Body of pancreas (tissue), 4 donors: ENCODE results near the gene CCDC85A. TPM values are rescaled to one million over a fixed set of nuclear protein-coding genes. Genes with fewer than 3 reads are reported as not detected.
A peak's percentile ranks its signal among the peaks of the same experiment; 100 is the strongest.
"Not testable (repeated sequence)": the region's sequence is repeated elsewhere in the genome, so short reads cannot be mapped to it uniquely, and the experiment has no call there.

Experiments
- ATAC-seq: fragments of 150-250 bp; one replicate; pipeline ENCODE4 v1.9.1; 2016
- DNase-seq, 4 donors: peaks; one replicate each; pipeline ENCODE4 v3.0.0-alpha.2; 2019
- H3K27ac ChIP-seq, 4 donors: fragments of 200-600 bp; sonication (generic); 1 replicate in 3 of 4; 2 replicates in 1 of 4; pipeline versions ENCODE4 v1.5.1 to v1.6.1; 2016 to 2019; ENCODE audit warnings: mild to moderate bottlenecking in 1 of 4, mixed read lengths in 1 of 4, moderate library complexity in 1 of 4
- H3K27me3 ChIP-seq, 2 donors: fragments of 200-600 bp; sonication (generic); one replicate each; pipeline ENCODE4 v1.6.0; 2016; ENCODE audit warnings: mild to moderate bottlenecking in 1 of 2
- H3K36me3 ChIP-seq, 2 donors: fragments of 200-600 bp; sonication (generic); replicated peaks in 1 of 2; 2 replicates each; pipeline ENCODE4 v1.5.1; 2016; ENCODE audit warnings: low read depth in 2 of 2; ENCODE audit not compliant: insufficient read depth in 1 of 2
- H3K4me1 ChIP-seq: fragments of 200-600 bp; sonication (generic); one replicate; pipeline ENCODE4 v1.6.0; 2016
- H3K4me3 ChIP-seq, 2 donors: fragments of 200-600 bp; sonication (generic); 1 replicate in 1 of 2; 2 replicates in 1 of 2; pipeline ENCODE4 v1.5.1; 2016 to 2019
- H3K9me3 ChIP-seq, 3 donors: fragments of 200-600 bp; sonication (generic); 1 replicate in 2 of 3; 2 replicates in 1 of 3; pipeline ENCODE4 v1.5.1; 2016
- CTCF ChIP-seq, 7 experiments: fragments of 450-650 bp in 4 of 7; fragments of 200-600 bp in 3 of 7; sonication (generic) in 3 of 7; IDR thresholded peaks; one replicate each; pipeline ENCODE4 v1.5.1; 2016 to 2019; ENCODE audit warnings: antibody characterized with exemption in 7 of 7
- POLR2A ChIP-seq, 3 donors: fragments of 450-650 bp; IDR thresholded peaks; one replicate each; pipeline ENCODE4 v1.6.1; 2016; ENCODE audit warnings: antibody characterized with exemption in 3 of 3, mild to moderate bottlenecking in 2 of 3
- WGBS, 2 donors: methylation state at CpG; one replicate each; pipeline ENCODE4 v1.1.5; 2017; 5-methylcytosine and 5-hydroxymethylcytosine counted together
- intact Hi-C: fragments of 100-400 bp; cut with DNase I; formaldehyde crosslinking; loops from one replicate; pipeline ENCODE4 v1.15.1; 2023
- total RNA-seq, 2 donors: library from RNA; depleted of rRNA; stranded (reverse); fragments of >200 nt; gene quantifications; one replicate each; pipeline ENCODE4 v1.1.0, GENCODE V29; 2016

Gene CCDC85A
- 1 to 10 TPM; 2.3 to 2.6 TPM for total RNA-seq

- Histone ChIP-seq H3K9me3 (no peaks in the 10 kb centered on the region), H3K4me3 (peak within 1 kb of the TSS; percentile 20 to 60), H3K4me1 (peaks cover 20% of the 10 kb centered on the region), H3K27ac (no peak within 1 kb of the TSS), H3K27me3 (peaks cover 0 to 5% of the 10 kb centered on the region in 2 donors), H3K36me3 (no peaks in the 10 kb centered on the region)
- 0% methylated on average over 10 to 74 of the region's 86 CpGs for whole genome bisulfite sequencing, 2 donors
- peak; percentile 90 to 99 (median 94) for TF ChIP-seq CTCF (IDR thresholded peaks at IDR 0.05)
- no peak for TF ChIP-seq POLR2A (IDR thresholded peaks at IDR 0.05)
- intact Hi-C loops: loop anchor here (5.0 kb wide), 1 partner anchor 568 kb away; no protein-coding TSS in a partner anchor
- ATAC-seq: peak; percentile 95
- DNase-seq: peak; percentile 86 to 91 (median 88)
These were observed at the start of gene CCDC85A for GRCh38 chr2:56183643-56184499. Gene CCDC85A, plus strand, starts transcription at chr2:56183990. Its CDS starts 635 bp downstream, at chr2:56184625.

GRCh38 chr2:56134861-56135260, 48.9 kb upstream of the CCDC85A start:
- Histone ChIP-seq H3K9me3 (no peaks in the 10 kb centered on the region), H3K4me3 (no peak overlapping the region), H3K27ac (no peak overlapping the region), H3K4me1 (no peaks in the 10 kb centered on the region), H3K27me3 (no peaks in the 10 kb centered on the region), H3K36me3 (no peaks in the 10 kb centered on the region)
- DNase-seq (no peak), ATAC-seq (no peak)
- 50 to 54% methylated on average over 4 of the region's 4 CpGs for WGBS, 2 donors
- no peak for TF ChIP-seq CTCF (IDR thresholded peaks at IDR 0.05)
- intact Hi-C loops: loop anchor here (10.0 kb wide), 2 partner anchors 170 to 410 kb away; no protein-coding TSS in a partner anchor

- ATAC-seq, H3K36me3 ChIP-seq: not testable (repeated sequence)
These were observed 41.2 kb upstream of the CCDC85A start for GRCh38 chr2:56142497-56143061.

GRCh38 chr2:56147907-56148306, 35.9 kb upstream of the CCDC85A start:
- H3K27me3 ChIP-seq: no peaks in the 10 kb centered on the region

More at GRCh38 chr2:56142497-56143061, 41.2 kb upstream of the CCDC85A start:
- H3K9me3 ChIP-seq, H3K27ac ChIP-seq, intact Hi-C loops, H3K4me3 ChIP-seq, DNase-seq, H3K4me1 ChIP-seq, H3K27me3 ChIP-seq: not testable (repeated sequence)
- 62 to 86% methylated on average over 2 to 15 of the region's 15 CpGs for WGBS, 2 donors

More at GRCh38 chr2:56147907-56148306, 35.9 kb upstream of the CCDC85A start:
- intact Hi-C loops: no loop called here
- H3K27ac ChIP-seq: no peak overlapping the region
- WGBS, 2 donors: 97 to 100% methylated on average over 2 of the region's 2 CpGs
- no peak for ATAC-seq
- TF ChIP-seq POLR2A (IDR thresholded peaks at IDR 0.05) (no peak), CTCF (IDR thresholded peaks at IDR 0.05) (no peak)
- no peaks in the 10 kb centered on the region for H3K9me3 ChIP-seq
- H3K4me1 ChIP-seq: no peaks in the 10 kb centered on the region
- no peak overlapping the region for H3K4me3 ChIP-seq
- no peak for DNase-seq
- no peaks in the 10 kb centered on the region for H3K36me3 ChIP-seq
